Spleen (tissue), 11 donors: ENCODE data around the gene BIRC5. TPM values are rescaled to one million over a fixed set of nuclear protein-coding genes. Genes with fewer than 3 reads are reported as not detected.

Experiments
- DNase-seq: peaks from one replicate; pipeline ENCODE4 v3.0.0-alpha.2; 2020
- H3K27ac ChIP-seq, 8 donors: fragments of 200-600 bp; sonication (generic) in 7 of 8; 1 replicate in 4 of 8; 2 replicates in 4 of 8; pipeline versions ENCODE4 v1.5.0 to v1.8.0; 2016 to 2021; ENCODE audit warnings: inconsistent platforms in 4 of 8, mild to moderate bottlenecking in 4 of 8, moderate library complexity in 1 of 8
- H3K27me3 ChIP-seq, 7 donors: fragments of 200-600 bp; sonication (generic) in 6 of 7; replicated peaks in 1 of 7; 1 replicate in 4 of 7; 2 replicates in 3 of 7; pipeline versions ENCODE4 v1.5.0 to v1.8.0; 2016 to 2021; ENCODE audit warnings: inconsistent platforms in 3 of 7, mild to moderate bottlenecking in 1 of 7
- H3K36me3 ChIP-seq, 6 donors: fragments of 200-600 bp; sonication (generic) in 5 of 6; 1 replicate in 4 of 6; 2 replicates in 2 of 6; pipeline versions ENCODE4 v1.5.0 to v1.8.0; 2016 to 2021; ENCODE audit warnings: inconsistent platforms in 2 of 6
- H3K4me1 ChIP-seq, 6 donors: fragments of 200-600 bp; sonication (generic) in 5 of 6; 1 replicate in 3 of 6; 2 replicates in 3 of 6; pipeline versions ENCODE4 v1.5.0 to v1.8.0; 2016 to 2021; ENCODE audit warnings: inconsistent platforms in 3 of 6
- H3K4me3 ChIP-seq, 8 donors: fragments of 200-600 bp; sonication (generic) in 7 of 8; 1 replicate in 4 of 8; 2 replicates in 4 of 8; pipeline versions ENCODE4 v1.5.0 to v1.8.0; 2016 to 2021; ENCODE audit warnings: inconsistent platforms in 4 of 8, mild to moderate bottlenecking in 4 of 8, moderate library complexity in 2 of 8
- H3K9me3 ChIP-seq, 8 donors: fragments of 200-600 bp; sonication (generic) in 7 of 8; 1 replicate in 4 of 8; 2 replicates in 4 of 8; pipeline versions ENCODE4 v1.5.0 to v1.8.0; 2016 to 2021; ENCODE audit warnings: inconsistent platforms in 4 of 8
- POLR2A ChIP-seq, 3 donors: fragments of 450-650 bp; IDR thresholded peaks; one replicate each; pipeline ENCODE4 v1.5.1; 2017; ENCODE audit warnings: antibody characterized with exemption in 3 of 3, mild to moderate bottlenecking in 1 of 3
- POLR2AphosphoS5 ChIP-seq, 3 donors: sonication (generic); formaldehyde crosslinking; IDR thresholded peaks; one replicate each; pipeline ENCODE4 v1.5.1; 2017; ENCODE audit warnings: antibody characterized with exemption in 3 of 3
- WGBS, 5 donors: extraction: QIAGEN DNeasy Blood & Tissue Kit in 3 of 5; methylation state at CpG; one replicate each; pipeline versions ENCODE4 v1.1.5 to v1.1.7; 2013 to 2018; 5-methylcytosine and 5-hydroxymethylcytosine counted together
- intact Hi-C: fragments of 100-400 bp; cut with DNase I; formaldehyde crosslinking; loops from one replicate; pipeline ENCODE4 v1.15.0; 2023; ENCODE audit warnings: low total_unique reads
- polyA plus RNA-seq, 3 donors: library from polyadenylated mRNA; stranded (reverse); fragments of 200-250 nt; gene quantifications; one replicate each; pipeline ENCODE4 v1.2.1, GENCODE V29; 2013
- total RNA-seq, 7 donors: library from RNA; depleted of rRNA in 3 of 7; stranded (reverse); fragments of >200 nt in 3 of 7; fragmentation: NEBNext Ultra II Directional in 4 of 7; extraction: Animal tissue kit (Norgen Biotek cat#: 25700) in 4 of 7; gene quantifications; one replicate each; pipeline versions ENCODE4 v1.1.0 to v1.2.1, GENCODE V29; 2016 to 2021
- TF ChIP-seq, protein P1 (sequence below), 11 experiments: fragments of 200-600 bp in 7 of 11; fragments of 450-650 bp in 4 of 11; sonication (generic) in 4 of 11; IDR thresholded peaks in 8 of 11; conservative IDR thresholded peaks in 3 of 11; 1 replicate in 7 of 11; 2 replicates in 4 of 11; pipeline versions ENCODE4 v1.4.0 to v1.8.0; 2016 to 2021; ENCODE audit warnings: antibody characterized with exemption in 11 of 11, inconsistent platforms in 4 of 11, mild to moderate bottlenecking in 1 of 11
- donor health status: healthy with polysubstance abuse.
- donor health status: DM: no; HTN: no; CAD: no; lungs with moderate emphysema.
- donor health status: DM: no; HTN: no; CAD: no.
- donor health status: Bipolar disorder and iron deficiency.
- donor health status: healthy.
- donor health status: DM: no; HTN: no; CAD: no.
- donor health status: DM: yes; HTN: yes; CAD: no.

The BIRC5 gene
- total and polyA plus RNA-seq, 10 donors: 2.1 to 11.9 (median 6.7) TPM

DNA sequence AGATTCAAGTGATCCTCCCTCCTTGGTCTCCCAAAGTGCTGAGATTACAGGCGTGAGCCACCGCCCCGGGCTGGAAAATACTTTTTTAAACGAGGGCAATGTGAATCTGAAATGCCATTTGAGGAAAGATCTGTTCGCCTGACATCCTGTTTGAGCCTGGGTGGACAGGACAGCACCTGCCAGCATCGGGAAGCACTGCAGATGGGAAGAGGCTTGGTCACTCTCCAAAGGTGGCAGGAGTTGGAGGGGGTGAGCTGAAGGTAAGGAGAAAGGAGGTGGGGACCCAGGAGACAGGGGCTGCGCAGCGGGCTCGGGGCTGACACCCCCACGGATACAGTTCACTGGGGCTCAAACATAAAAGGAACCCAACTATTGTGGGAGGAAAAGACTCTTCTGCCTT lies 3.9 kb upstream of the BIRC5 start:
- intact Hi-C loops: no loop called here
- H3K27ac ChIP-seq: no peak overlapping the region
- no peaks in the 10 kb centered on the region for H3K9me3 ChIP-seq
- DNase-seq: no peak
- H3K36me3 ChIP-seq: peaks cover 0 to 14% (median 0%) of the 10 kb centered on the region in 6 donors
- TF ChIP-seq, protein P1, sequence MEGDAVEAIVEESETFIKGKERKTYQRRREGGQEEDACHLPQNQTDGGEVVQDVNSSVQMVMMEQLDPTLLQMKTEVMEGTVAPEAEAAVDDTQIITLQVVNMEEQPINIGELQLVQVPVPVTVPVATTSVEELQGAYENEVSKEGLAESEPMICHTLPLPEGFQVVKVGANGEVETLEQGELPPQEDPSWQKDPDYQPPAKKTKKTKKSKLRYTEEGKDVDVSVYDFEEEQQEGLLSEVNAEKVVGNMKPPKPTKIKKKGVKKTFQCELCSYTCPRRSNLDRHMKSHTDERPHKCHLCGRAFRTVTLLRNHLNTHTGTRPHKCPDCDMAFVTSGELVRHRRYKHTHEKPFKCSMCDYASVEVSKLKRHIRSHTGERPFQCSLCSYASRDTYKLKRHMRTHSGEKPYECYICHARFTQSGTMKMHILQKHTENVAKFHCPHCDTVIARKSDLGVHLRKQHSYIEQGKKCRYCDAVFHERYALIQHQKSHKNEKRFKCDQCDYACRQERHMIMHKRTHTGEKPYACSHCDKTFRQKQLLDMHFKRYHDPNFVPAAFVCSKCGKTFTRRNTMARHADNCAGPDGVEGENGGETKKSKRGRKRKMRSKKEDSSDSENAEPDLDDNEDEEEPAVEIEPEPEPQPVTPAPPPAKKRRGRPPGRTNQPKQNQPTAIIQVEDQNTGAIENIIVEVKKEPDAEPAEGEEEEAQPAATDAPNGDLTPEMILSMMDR (IDR thresholded peaks at IDR 0.05 in 8 of 11, conservative IDR thresholded peaks at IDR 0.05 in 3 of 11): no peak
- TF ChIP-seq POLR2AphosphoS5 (IDR thresholded peaks at IDR 0.05): no peak
- TF ChIP-seq POLR2A (IDR thresholded peaks at IDR 0.05): no peak
- 80 to 93% (median 86%) methylated on average over 10 of the region's 10 CpGs for WGBS, 5 donors
- H3K27me3 ChIP-seq: no peaks in the 10 kb centered on the region
- no peak overlapping the region for H3K4me3 ChIP-seq
- peaks cover 6 to 18% (median 14%) of the 10 kb centered on the region in 6 donors for H3K4me1 ChIP-seq

DNA sequence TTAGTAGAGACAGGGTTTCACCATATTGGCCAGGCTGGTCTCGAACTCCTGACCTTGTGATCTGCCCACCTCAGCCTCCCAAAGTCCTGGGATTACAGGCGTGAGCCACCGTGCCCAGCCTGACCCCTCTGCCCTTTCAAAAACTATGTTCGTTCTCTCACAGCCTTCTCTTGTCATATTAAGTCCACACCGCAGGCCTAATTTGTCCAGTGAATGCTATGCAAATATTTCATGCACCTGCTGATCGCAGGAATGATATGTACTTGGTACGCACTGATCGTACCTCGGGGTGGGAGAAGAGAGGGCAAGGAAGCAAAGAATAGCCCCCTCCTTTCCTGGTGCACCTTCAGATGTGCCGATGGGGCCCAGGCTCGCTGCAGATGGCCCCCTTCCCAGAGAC lies 3.0 kb upstream of the BIRC5 start:
- Histone ChIP-seq H3K4me3 (no peak overlapping the region), H3K36me3 (peaks cover 0 to 6% (median 0%) of the 10 kb centered on the region in 6 donors), H3K27me3 (no peaks in the 10 kb centered on the region), H3K9me3 (no peaks in the 10 kb centered on the region), H3K27ac (no peak overlapping the region), H3K4me1 (peaks cover 6 to 25% (median 14%) of the 10 kb centered on the region in 6 donors)
- no peak for DNase-seq
- TF ChIP-seq POLR2AphosphoS5 (IDR thresholded peaks at IDR 0.05) (no peak), POLR2A (IDR thresholded peaks at IDR 0.05) (no peak)
- TF ChIP-seq, protein P1 (IDR thresholded peaks at IDR 0.05 in 8 of 11, conservative IDR thresholded peaks at IDR 0.05 in 3 of 11): no peak
- intact Hi-C loops: no loop called here
- WGBS, 5 donors: 86 to 93% (median 88%) methylated on average over 11 of the region's 11 CpGs

DNA sequence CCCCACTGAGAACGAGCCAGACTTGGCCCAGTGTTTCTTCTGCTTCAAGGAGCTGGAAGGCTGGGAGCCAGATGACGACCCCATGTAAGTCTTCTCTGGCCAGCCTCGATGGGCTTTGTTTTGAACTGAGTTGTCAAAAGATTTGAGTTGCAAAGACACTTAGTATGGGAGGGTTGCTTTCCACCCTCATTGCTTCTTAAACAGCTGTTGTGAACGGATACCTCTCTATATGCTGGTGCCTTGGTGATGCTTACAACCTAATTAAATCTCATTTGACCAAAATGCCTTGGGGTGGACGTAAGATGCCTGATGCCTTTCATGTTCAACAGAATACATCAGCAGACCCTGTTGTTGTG lies 631 bp downstream of the BIRC5 start:
- Histone ChIP-seq H3K27ac (peak overlapping the region in 2 of 8 donors; percentile 26 to 61), H3K4me3 (peak overlapping the region in 6 of 8 donors; percentile 40 to 73 (median 48)), H3K9me3 (no peaks in the 10 kb centered on the region), H3K36me3 (peaks cover 0 to 20% (median 0%) of the 10 kb centered on the region in 6 donors), H3K27me3 (no peaks in the 10 kb centered on the region), H3K4me1 (peaks cover 6 to 25% (median 14%) of the 10 kb centered on the region in 6 donors)
- DNase-seq: no peak
- 19 to 29% (median 19%) methylated on average over 5 of the region's 5 CpGs for WGBS, 5 donors
- intact Hi-C loops: no loop called here
- no peak for TF ChIP-seq POLR2AphosphoS5 (IDR thresholded peaks at IDR 0.05)

DNA sequence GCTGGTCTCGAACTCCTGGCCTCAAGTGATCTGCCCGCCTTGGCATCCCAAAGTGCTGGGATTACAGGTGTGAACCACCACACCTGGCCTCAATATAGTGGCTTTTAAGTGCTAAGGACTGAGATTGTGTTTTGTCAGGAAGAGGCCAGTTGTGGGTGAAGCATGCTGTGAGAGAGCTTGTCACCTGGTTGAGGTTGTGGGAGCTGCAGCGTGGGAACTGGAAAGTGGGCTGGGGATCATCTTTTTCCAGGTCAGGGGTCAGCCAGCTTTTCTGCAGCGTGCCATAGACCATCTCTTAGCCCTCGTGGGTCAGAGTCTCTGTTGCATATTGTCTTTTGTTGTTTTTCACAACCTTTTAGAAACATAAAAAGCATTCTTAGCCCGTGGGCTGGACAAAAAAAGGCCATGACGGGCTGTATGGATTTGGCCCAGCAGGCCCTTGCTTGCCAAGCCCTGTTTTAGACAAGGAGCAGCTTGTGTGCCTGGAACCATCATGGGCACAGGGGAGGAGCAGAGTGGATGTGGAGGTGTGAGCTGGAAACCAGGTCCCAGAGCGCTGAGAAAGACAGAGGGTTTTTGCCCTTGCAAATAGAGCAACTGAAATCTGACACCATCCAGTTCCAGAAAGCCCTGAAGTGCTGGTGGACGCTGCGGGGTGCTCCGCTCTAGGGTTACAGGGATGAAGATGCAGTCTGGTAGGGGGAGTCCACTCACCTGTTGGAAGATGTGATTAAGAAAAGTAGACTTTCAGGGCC lies 5.5 kb downstream of the BIRC5 start:
- Histone ChIP-seq H3K4me3 (no peak overlapping the region), H3K27ac (no peak overlapping the region), H3K4me1 (peaks cover 1 to 12% (median 3%) of the 10 kb centered on the region in 6 donors), H3K36me3 (peaks cover 0 to 59% (median 0%) of the 10 kb centered on the region in 6 donors), H3K9me3 (no peaks in the 10 kb centered on the region), H3K27me3 (no peaks in the 10 kb centered on the region)
- no peak for DNase-seq
- WGBS, 5 donors: 90 to 98% (median 96%) methylated on average over 11 of the region's 11 CpGs
- intact Hi-C loops: no loop called here
- TF ChIP-seq, protein P1 (IDR thresholded peaks at IDR 0.05 in 8 of 11, conservative IDR thresholded peaks at IDR 0.05 in 3 of 11): no peak
- no peak for TF ChIP-seq POLR2AphosphoS5 (IDR thresholded peaks at IDR 0.05)
